ENCODE results near the gene KRT85. TPM values are rescaled to one million over a fixed set of nuclear protein-coding genes. Genes with fewer than 3 reads are reported as not detected.
"Not testable (repeated sequence)": the region's sequence is repeated elsewhere in the genome, so short reads cannot be mapped to it uniquely, and the experiment has no call there.

The KRT85 gene
- total RNA-seq, 2 experiments from 2014 or later: not detected

- DNase-seq (no peak), ATAC-seq (ENCODE audit: poor library complexity) (no peak)
- peaks cover 0 to 5% of the 10 kb centered on the region in 2 experiments for H3K9me3 ChIP-seq (ENCODE audit: control insufficient read depth in 1 of 2, insufficient read depth in 1 of 2, low read length in 2 of 2)
- intact Hi-C loops (cut with DNase I, micrococcal nuclease): no loop called here
- ChIA-PET POLR2A (no interaction called here), CTCF (no interaction called here)
- H3K27ac ChIP-seq (ENCODE audit: low read depth in 1 of 2, low read length in 2 of 2): no peak overlapping the region
- H3K36me3 Mint-ChIP-seq (ENCODE audit: low read depth): no peaks in the 10 kb centered on the region
- H3K27ac Mint-ChIP-seq: no peak overlapping the region
- no peaks in the 10 kb centered on the region for H3K27me3 ChIP-seq (ENCODE audit: control insufficient read depth in 1 of 2, insufficient read depth in 2 of 2, low read length in 2 of 2)
- H3K4me3 Mint-ChIP-seq: no peak overlapping the region
- peaks cover 10% of the 10 kb centered on the region for H3K4me1 ChIP-seq (ENCODE audit: insufficient read depth, low read length)
- no peaks in the 10 kb centered on the region for H3K9me3 Mint-ChIP-seq
- H3K36me3 ChIP-seq (ENCODE audit: insufficient read depth, low read length): no peaks in the 10 kb centered on the region
- H3K4me1 Mint-ChIP-seq (ENCODE audit: low read depth): peaks cover 7% of the 10 kb centered on the region
- TF ChIP-seq CTCF (IDR thresholded peaks at IDR 0.05): no peak
- H3K4me3 ChIP-seq (ENCODE audit: low read length): no peak overlapping the region
- peaks cover 4% of the 10 kb centered on the region for H3K27me3 Mint-ChIP-seq
Measured at GRCh38 chr12:52346593-52346992, 20.7 kb downstream of the KRT85 start.

- not testable (repeated sequence) for DNase-seq, H3K9me3 Mint-ChIP-seq, H3K27ac Mint-ChIP-seq
Measured at GRCh38 chr12:52345041-52345440, 22.2 kb downstream of the KRT85 start.

GRCh38 chr12:52344111-52344510 is 23.2 kb downstream of the KRT85 start:
- Histone ChIP-seq H3K36me3 (ENCODE audit: insufficient read depth, low read length) (no peaks in the 10 kb centered on the region), H3K4me3 (ENCODE audit: low read length) (no peak overlapping the region), H3K9me3 (ENCODE audit: control insufficient read depth in 1 of 2, insufficient read depth in 1 of 2, low read length in 2 of 2) (peaks cover 0 to 5% of the 10 kb centered on the region in 2 experiments), H3K27me3 (ENCODE audit: control insufficient read depth in 1 of 2, insufficient read depth in 2 of 2, low read length in 2 of 2) (no peaks in the 10 kb centered on the region), H3K27ac (ENCODE audit: low read depth in 1 of 2, low read length in 2 of 2) (no peak overlapping the region), H3K4me1 (ENCODE audit: insufficient read depth, low read length) (no peaks in the 10 kb centered on the region)
- ChIA-PET CTCF (interaction anchor here (0.6 kb wide), 1 partner anchor 18 kb away, joined by 3 read pairs; no protein-coding TSS in a partner anchor), POLR2A (no interaction called here)
- intact Hi-C loops (cut with DNase I, micrococcal nuclease): no loop called here
- H3K4me3 Mint-ChIP-seq: no peak overlapping the region
- H3K27me3 Mint-ChIP-seq: peaks cover 4% of the 10 kb centered on the region
- no peaks in the 10 kb centered on the region for H3K36me3 Mint-ChIP-seq (ENCODE audit: low read depth)
- no peaks in the 10 kb centered on the region for H3K4me1 Mint-ChIP-seq (ENCODE audit: low read depth)
- H3K9me3 Mint-ChIP-seq: no peaks in the 10 kb centered on the region
- no peak overlapping the region for H3K27ac Mint-ChIP-seq
- ATAC-seq (ENCODE audit: poor library complexity): no peak
- TF ChIP-seq CTCF (IDR thresholded peaks at IDR 0.05): no peak
- no peak for DNase-seq

More at GRCh38 chr12:52345041-52345440, 22.2 kb downstream of the KRT85 start:
- H3K4me1 ChIP-seq (ENCODE audit: insufficient read depth, low read length); CTCF ChIA-PET; H3K4me3 Mint-ChIP-seq; ATAC-seq (ENCODE audit: poor library complexity); intact Hi-C loops (cut with DNase I, micrococcal nuclease); H3K27ac ChIP-seq (ENCODE audit: low read depth in 1 of 2, low read length in 2 of 2); H3K36me3 ChIP-seq (ENCODE audit: insufficient read depth, low read length); H3K4me1 Mint-ChIP-seq (ENCODE audit: low read depth); POLR2A ChIA-PET; H3K27me3 ChIP-seq (ENCODE audit: control insufficient read depth in 1 of 2, insufficient read depth in 2 of 2, low read length in 2 of 2); H3K27me3 Mint-ChIP-seq; H3K9me3 ChIP-seq (ENCODE audit: control insufficient read depth in 1 of 2, insufficient read depth in 1 of 2, low read length in 2 of 2); H3K4me3 ChIP-seq (ENCODE audit: low read length); H3K36me3 Mint-ChIP-seq (ENCODE audit: low read depth): not testable (repeated sequence)

GRCh38 chr12:52343550-52343949 is 23.7 kb downstream of the KRT85 start:
- no peaks in the 10 kb centered on the region for H3K36me3 Mint-ChIP-seq (ENCODE audit: low read depth)
- H3K4me3 Mint-ChIP-seq: no peak overlapping the region
- no peak for TF ChIP-seq CTCF (IDR thresholded peaks at IDR 0.05)
- H3K9me3 Mint-ChIP-seq: no peaks in the 10 kb centered on the region
- Histone ChIP-seq H3K36me3 (ENCODE audit: insufficient read depth, low read length) (no peaks in the 10 kb centered on the region), H3K27ac (ENCODE audit: low read depth in 1 of 2, low read length in 2 of 2) (no peak overlapping the region), H3K4me3 (ENCODE audit: low read length) (no peak overlapping the region), H3K27me3 (ENCODE audit: control insufficient read depth in 1 of 2, insufficient read depth in 2 of 2, low read length in 2 of 2) (no peaks in the 10 kb centered on the region), H3K4me1 (ENCODE audit: insufficient read depth, low read length) (no peaks in the 10 kb centered on the region), H3K9me3 (ENCODE audit: control insufficient read depth in 1 of 2, insufficient read depth in 1 of 2, low read length in 2 of 2) (peaks cover 0 to 5% of the 10 kb centered on the region in 2 experiments)
- no peak overlapping the region for H3K27ac Mint-ChIP-seq
- ChIA-PET POLR2A (no interaction called here), CTCF (no interaction called here)
- intact Hi-C loops (cut with DNase I, micrococcal nuclease): no loop called here
- peaks cover 4% of the 10 kb centered on the region for H3K27me3 Mint-ChIP-seq
- H3K4me1 Mint-ChIP-seq (ENCODE audit: low read depth): no peaks in the 10 kb centered on the region
- ATAC-seq (ENCODE audit: poor library complexity) (no peak), DNase-seq (no peak)
